ENCODE data around the gene HEATR1. TPM values are rescaled to one million over a fixed set of nuclear protein-coding genes. Genes with fewer than 3 reads are reported as not detected.

Gene HEATR1
- total RNA-seq, 2 experiments from 2014 or later: 34.4 to 69.0 TPM

DNA sequence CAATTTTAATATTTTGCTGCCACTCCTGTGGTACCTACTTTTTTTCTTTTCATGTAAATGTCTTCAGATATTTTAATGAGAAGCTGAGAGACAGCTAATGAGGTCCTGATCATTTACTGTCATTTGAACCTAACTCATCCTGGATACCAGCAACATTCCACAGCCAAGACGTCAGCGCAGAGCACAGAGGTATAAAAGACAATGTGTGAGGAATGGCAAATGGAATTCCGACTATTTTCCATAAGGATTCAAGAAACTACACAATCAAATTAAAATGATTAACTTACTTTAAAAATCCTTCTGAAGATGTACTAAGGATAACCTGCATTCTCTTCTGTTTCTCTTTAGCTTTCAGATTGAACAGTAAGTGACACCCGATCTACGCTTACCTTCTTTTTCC lies 38.8 kb downstream of the HEATR1 start:
- Histone ChIP-seq H3K36me3 (ENCODE audit: insufficient read depth, low read length) (peaks cover 100% of the 10 kb centered on the region), H3K4me3 (ENCODE audit: low read depth, low read length, poor library complexity, severe bottlenecking) (no peak overlapping the region), H3K4me2 (ENCODE audit: low read length) (no peak overlapping the region), H3K27ac (ENCODE audit: low read depth, low read length, poor library complexity, severe bottlenecking) (no peak overlapping the region), H3K9me2 (ENCODE audit: insufficient read depth, low read length) (no peaks in the 10 kb centered on the region), H3K4me1 (ENCODE audit: insufficient read depth, low read length, poor library complexity, severe bottlenecking) (no peaks in the 10 kb centered on the region), H2AFZ (ENCODE audit: low read length) (no peak overlapping the region), H3K9me3 (ENCODE audit: low read length) (no peaks in the 10 kb centered on the region), H3K79me2 (ENCODE audit: insufficient read depth, low read depth, low read length) (no peaks in the 10 kb centered on the region), H4K20me1 (ENCODE audit: insufficient read depth, low read length) (peaks cover 6% of the 10 kb centered on the region; the same call in 1 of the 2 replicates)
- no TSS peak for BruUV-seq (replicated peaks)
- intact Hi-C loops (cut with micrococcal nuclease; ENCODE audit: unreplicated experiment): no loop called here
- ChIA-PET POLR2A (no interaction called here), CTCF (ENCODE audit: unreplicated experiment) (no interaction called here)
- no peak for TF ChIP-seq EZH2phosphoT487 (IDR thresholded peaks at IDR 0.05; ENCODE audit: borderline replicate concordance, low read depth, low read length)
- TF ChIP-seq, protein P1, sequence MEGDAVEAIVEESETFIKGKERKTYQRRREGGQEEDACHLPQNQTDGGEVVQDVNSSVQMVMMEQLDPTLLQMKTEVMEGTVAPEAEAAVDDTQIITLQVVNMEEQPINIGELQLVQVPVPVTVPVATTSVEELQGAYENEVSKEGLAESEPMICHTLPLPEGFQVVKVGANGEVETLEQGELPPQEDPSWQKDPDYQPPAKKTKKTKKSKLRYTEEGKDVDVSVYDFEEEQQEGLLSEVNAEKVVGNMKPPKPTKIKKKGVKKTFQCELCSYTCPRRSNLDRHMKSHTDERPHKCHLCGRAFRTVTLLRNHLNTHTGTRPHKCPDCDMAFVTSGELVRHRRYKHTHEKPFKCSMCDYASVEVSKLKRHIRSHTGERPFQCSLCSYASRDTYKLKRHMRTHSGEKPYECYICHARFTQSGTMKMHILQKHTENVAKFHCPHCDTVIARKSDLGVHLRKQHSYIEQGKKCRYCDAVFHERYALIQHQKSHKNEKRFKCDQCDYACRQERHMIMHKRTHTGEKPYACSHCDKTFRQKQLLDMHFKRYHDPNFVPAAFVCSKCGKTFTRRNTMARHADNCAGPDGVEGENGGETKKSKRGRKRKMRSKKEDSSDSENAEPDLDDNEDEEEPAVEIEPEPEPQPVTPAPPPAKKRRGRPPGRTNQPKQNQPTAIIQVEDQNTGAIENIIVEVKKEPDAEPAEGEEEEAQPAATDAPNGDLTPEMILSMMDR (conservative IDR thresholded peaks at IDR 0.05; ENCODE audit: low read length): no peak
- DNase-seq (ENCODE audit: low spot score): no peak

- no peak overlapping the region for H3K27ac ChIP-seq (ENCODE audit: low read depth, low read length, poor library complexity, severe bottlenecking)
- ChIA-PET CTCF (ENCODE audit: unreplicated experiment) (interaction anchor here (0.6 kb wide), 1 partner anchor 14 kb away, joined by 3 read pairs; no protein-coding TSS in a partner anchor), POLR2A (no interaction called here)
- H3K9me2 ChIP-seq (ENCODE audit: insufficient read depth, low read length): no peaks in the 10 kb centered on the region
- no TSS peak for BruUV-seq (replicated peaks)
- no peaks in the 10 kb centered on the region for H3K79me2 ChIP-seq (ENCODE audit: insufficient read depth, low read depth, low read length)
- TF ChIP-seq EZH2phosphoT487 (IDR thresholded peaks at IDR 0.05; ENCODE audit: borderline replicate concordance, low read depth, low read length): no peak
- TF ChIP-seq, protein P1 (conservative IDR thresholded peaks at IDR 0.05; ENCODE audit: low read length): no peak
- intact Hi-C loops (cut with micrococcal nuclease; ENCODE audit: unreplicated experiment): no loop called here
- peaks cover 100% of the 10 kb centered on the region for H3K36me3 ChIP-seq (ENCODE audit: insufficient read depth, low read length)
- no peak overlapping the region for H3K4me2 ChIP-seq (ENCODE audit: low read length)
- DNase-seq (ENCODE audit: low spot score): no peak
- no peak overlapping the region for H2AFZ ChIP-seq (ENCODE audit: low read length)
- H3K4me1 ChIP-seq (ENCODE audit: insufficient read depth, low read length, poor library complexity, severe bottlenecking): no peaks in the 10 kb centered on the region
- H3K4me3 ChIP-seq (ENCODE audit: low read depth, low read length, poor library complexity, severe bottlenecking): no peak overlapping the region
- H4K20me1 ChIP-seq (ENCODE audit: insufficient read depth, low read length): peaks cover 6% of the 10 kb centered on the region; the same call in 1 of the 2 replicates
- H3K9me3 ChIP-seq (ENCODE audit: low read length): no peaks in the 10 kb centered on the region
Measured at GRCh38 chr1:236561976-236562375, 42.3 kb downstream of the HEATR1 start.

DNA sequence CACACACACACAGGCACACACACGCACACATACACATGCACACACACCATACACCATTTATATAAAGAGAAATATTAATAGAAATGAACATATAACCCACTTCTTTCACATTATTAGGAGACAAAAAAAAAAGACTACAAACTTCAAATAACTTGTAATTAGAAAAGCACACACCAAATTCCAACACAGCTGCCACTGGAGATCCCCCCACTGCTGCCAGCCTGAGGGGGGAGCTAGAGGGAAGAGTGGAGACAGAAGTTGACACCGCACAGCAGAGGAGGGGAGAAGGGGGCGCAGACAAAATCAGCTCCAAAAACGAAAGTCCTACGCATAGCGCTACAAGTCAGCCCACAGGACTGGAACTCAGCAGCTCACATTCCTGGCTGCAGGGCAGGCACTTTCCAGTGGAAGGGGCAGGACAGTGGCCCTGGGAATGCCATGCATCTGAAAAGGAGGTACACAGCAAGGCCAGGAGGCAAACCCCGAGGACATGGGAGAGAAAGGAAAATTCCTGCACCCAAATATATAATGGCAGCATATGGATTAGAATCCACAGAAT lies 44.0 kb downstream of the HEATR1 start:
- CTCF ChIA-PET (ENCODE audit: unreplicated experiment): no interaction called here
- TF ChIP-seq, protein P1 (conservative IDR thresholded peaks at IDR 0.05; ENCODE audit: low read length): peak; percentile 51
- no peak for TF ChIP-seq EZH2phosphoT487 (IDR thresholded peaks at IDR 0.05; ENCODE audit: borderline replicate concordance, low read depth, low read length)
- Histone ChIP-seq H3K4me3 (ENCODE audit: low read depth, low read length, poor library complexity, severe bottlenecking) (no peak overlapping the region), H3K9me2 (ENCODE audit: insufficient read depth, low read length) (no peaks in the 10 kb centered on the region), H3K9me3 (ENCODE audit: low read length) (no peaks in the 10 kb centered on the region), H4K20me1 (ENCODE audit: insufficient read depth, low read length) (no peaks in the 10 kb centered on the region), H2AFZ (ENCODE audit: low read length) (no peak overlapping the region), H3K79me2 (ENCODE audit: insufficient read depth, low read depth, low read length) (no peaks in the 10 kb centered on the region), H3K4me2 (ENCODE audit: low read length) (no peak overlapping the region), H3K36me3 (ENCODE audit: insufficient read depth, low read length) (peaks cover 100% of the 10 kb centered on the region), H3K4me1 (ENCODE audit: insufficient read depth, low read length, poor library complexity, severe bottlenecking) (no peaks in the 10 kb centered on the region), H3K27ac (ENCODE audit: low read depth, low read length, poor library complexity, severe bottlenecking) (no peak overlapping the region)
- intact Hi-C loops (cut with micrococcal nuclease; ENCODE audit: unreplicated experiment): no loop called here
- POLR2A ChIA-PET: interaction anchor here (1.0 kb wide), 1 partner anchor 12 kb away, joined by 3 read pairs; no protein-coding TSS in a partner anchor
- BruUV-seq (replicated peaks): no TSS peak
- no peak for DNase-seq (ENCODE audit: low spot score)
